Activated gamma-delta T cell treated with anti-CD3 and anti-CD28 coated beads, Interleukin-2, amount 50 U/mL, for 16 hours (primary cell): ENCODE measurements around the gene KIF21A.

Experiments used
- DNase-seq: peaks from one replicate; pipeline ENCODE4 v3.0.0-alpha.2; 2020; ENCODE audit warnings: low read depth

Gene KIF21A

DNA sequence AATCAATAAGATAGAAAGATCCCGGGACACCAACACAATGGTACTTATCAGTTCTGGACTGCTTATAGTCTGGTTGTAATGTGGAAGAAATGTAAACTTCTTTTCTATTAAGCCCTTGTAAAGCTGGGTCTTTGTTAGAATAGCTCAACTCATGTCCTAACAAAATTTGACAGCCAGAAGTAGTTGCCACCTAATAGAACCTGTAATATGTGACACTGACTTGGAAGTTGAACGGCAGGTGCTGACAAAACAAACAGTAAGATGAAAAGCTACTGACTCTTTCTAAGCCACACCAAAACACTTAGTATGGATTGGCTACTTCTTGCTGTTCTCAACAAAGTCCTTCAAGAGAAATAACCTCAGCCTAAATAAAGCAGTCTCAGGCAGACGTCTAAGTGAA is 56.6 kb downstream of the KIF21A start:
- DNase-seq, result no peak

DNA sequence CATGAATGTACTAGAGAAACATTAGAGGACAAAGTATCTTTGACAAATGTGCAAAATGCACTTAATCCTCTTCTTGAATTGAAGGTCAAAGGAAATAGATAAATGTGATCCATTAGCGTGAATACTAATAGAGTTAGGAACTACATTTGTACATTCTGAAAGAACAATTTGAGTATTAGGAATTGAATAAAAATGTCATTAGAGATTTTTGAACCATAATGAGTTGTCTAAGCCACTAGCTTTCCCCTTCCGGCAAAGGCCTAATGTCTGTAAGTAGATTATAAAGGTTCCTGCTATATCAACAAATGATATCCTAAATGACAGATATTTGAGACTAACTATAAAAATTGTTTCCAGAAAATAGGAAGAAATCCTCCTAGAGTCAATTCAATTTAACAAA is 59.8 kb downstream of the KIF21A start:
- no peak for DNase-seq

DNA sequence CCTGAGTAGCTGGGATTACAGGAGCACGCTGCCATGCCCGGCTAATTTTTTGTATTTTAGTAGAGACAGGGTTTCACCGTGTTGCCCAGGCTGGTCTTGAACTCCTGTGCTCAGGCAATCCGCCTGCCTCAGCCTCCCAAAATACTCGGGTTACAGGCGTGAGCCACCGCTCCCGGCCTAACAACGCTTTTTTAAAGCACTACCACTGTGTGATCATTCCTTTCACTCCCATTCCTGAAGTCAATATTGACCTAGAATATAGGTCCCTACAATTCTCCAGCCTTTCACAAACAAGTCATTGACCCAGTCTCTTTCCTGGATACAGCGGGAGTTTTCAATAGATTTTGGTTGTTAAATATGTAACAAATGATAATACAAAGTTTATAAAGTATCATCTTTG is 62.8 kb downstream of the KIF21A start:
- no peak for DNase-seq

DNA sequence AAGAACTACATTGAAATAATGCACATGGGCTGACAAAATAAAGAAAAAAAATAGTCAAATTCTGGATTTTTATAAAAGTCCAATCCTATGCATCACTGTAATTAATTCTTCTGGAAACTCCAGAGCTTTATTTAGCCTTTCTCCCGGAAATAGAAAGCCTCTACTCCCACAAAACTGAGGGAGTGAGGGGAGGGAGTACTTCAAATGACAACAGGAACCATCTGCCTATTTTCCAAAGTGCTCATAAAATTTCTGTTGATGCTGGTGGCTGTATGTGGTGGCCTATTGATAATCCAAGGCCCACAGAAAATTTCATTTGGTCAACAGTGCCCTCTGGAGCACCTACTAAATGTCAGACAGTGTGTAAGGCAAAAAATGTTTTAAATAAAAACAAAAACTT is 64.6 kb downstream of the KIF21A start:
- DNase-seq, result no peak

DNA sequence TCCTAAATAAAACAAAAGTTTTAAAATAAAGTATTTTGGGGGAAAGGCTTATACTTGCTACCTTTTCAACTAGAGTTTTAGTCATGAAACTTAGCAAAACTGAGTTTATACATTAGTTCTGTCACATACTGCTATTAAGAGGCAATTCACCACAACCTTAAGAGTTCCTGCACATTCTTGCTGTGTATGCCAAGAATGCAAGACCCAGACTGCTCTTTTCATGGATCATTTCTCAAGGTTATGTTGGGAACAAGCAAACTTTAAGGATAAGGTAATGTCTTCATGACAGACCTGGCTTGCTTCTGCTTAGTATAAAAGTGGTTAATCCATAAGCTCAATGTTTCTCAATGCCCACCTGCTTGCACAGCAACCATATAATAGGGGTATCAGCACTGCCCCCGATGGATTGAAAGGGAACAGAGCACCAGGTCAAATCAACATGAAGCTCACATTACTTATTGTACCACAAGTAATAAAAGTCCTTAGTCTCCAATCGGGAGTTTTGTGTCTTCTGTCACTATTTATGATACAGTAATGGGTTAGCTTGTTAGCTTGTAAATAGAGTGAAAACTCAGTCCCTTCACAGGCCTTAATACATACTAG is 67.6 kb downstream of the KIF21A start:
- no peak for DNase-seq

DNA sequence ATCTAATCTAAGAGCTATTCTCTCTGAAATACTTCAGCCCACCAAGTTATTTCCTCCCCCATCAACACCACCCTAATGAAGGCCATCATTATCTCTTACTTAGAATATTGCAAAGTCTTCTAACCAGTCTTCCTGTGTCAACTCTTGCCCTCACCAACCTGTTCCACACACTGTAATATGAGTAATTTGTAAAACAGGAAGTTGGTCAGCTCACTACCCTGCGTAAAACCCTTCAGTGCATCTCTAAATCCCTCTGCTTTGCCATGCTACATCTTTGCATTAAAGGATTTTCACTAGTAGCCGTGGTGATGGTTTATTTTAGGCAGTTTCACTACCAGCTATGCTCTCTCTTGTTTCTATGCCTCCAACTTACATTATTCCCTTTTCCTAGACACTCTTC is 70.0 kb downstream of the KIF21A start:
- no peak for DNase-seq

DNA sequence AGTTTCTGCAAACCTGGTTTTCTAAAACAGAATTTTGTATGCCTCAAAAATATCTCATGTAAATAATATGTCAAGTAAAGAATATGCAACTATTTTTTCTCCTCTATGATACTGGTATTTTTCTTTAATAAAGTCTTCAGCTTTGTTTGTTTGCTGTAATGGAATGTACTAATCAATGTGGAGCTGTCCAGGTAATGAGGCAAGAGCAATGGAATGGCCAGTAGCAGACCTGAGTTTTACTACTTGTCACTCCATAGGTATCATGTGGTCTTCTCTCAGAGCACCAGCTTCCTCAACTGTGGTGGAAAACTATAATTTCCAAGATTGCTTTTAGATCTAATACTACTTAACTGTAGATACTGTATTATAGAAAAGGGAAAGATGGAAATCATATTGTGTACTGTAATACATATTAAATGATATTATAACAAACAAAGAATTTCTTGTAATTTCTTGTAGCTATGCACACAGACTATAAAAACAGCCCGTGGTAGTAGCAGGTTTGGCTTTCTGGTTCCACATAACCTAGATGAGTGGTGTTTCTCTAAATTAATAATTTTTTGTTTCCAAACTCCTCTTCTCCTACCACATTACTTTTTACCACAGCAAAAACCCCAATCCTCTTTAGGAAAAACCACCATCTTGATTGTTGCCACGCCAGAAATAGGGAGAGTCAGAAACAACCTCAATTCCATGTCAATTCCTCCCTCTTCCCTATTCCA is 70.6 kb downstream of the KIF21A start:
- no peak for DNase-seq

DNA sequence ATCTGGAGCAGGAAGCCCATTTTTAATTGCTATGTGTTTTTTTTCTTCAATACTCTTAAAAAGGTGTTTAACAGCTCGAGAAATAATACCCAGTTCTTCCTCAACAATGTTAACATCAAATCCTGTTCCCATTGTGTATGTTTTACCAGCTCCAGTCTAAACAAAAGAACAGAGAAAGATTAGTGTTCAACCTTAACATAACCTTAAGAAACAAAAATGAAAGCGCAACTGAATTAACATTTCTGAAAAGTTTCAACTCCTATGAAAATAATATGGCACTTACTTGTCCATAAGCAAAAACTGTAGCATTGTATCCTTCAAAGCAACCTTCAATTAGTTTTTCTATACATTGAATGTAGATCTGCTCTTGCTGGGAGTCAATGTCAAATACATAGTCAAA is 73.2 kb downstream of the KIF21A start:
- DNase-seq, result no peak

DNA sequence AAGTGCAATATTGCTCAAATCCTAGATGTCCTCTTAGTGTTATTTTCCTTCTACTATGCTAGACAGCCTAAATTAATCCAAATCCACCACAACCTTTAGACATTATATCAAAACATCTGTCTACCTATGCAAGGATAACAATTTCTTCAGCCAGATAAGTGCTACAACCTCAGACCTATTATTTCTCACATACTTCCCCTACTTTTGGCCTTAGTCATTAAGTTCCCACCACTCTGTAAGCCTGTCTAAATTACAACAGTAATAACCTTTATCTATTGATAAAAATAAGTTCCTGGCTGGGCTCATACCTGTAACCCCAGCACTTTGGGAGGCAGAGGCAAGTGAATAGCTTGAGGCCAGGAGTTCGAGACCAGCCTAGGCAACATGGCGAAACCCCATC is 74.0 kb downstream of the KIF21A start:
- DNase-seq, result no peak

DNA sequence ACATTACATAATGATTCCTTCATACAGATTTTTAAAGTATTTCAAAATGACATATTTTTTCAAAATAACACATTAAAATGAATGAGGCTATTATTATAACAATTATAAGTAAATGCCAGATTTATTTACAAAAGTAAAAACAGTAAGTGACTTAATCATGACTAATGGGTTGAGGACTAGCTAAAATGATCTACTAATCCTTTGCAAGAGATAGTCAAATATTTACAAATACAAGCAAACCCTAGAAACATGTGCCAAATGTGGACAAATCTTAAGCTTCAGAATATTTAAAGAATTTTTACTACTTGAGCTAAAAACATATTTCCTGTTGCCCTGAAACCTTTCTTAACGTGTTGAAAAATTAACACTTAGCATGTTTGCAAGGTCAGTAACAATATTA is 74.8 kb downstream of the KIF21A start:
- DNase-seq, result no peak

DNA sequence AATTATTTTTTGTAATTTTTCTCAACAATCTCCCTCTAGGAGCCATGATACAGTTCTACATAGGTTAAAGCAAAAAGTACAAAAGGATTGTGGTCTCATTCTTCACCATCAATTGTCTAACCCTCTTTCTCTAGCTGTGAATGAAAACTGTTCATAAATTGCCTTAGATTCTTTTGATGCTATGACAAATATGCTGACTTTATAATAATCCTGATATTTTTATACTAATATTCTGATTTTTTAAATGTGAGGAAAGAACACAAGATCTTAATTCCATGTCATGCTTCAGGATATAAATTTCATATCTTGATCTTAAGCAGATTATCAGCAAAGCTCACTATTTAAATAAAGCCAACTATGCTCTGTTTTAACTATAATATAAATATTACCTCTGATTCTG is 75.4 kb downstream of the KIF21A start:
- no peak for DNase-seq

DNA sequence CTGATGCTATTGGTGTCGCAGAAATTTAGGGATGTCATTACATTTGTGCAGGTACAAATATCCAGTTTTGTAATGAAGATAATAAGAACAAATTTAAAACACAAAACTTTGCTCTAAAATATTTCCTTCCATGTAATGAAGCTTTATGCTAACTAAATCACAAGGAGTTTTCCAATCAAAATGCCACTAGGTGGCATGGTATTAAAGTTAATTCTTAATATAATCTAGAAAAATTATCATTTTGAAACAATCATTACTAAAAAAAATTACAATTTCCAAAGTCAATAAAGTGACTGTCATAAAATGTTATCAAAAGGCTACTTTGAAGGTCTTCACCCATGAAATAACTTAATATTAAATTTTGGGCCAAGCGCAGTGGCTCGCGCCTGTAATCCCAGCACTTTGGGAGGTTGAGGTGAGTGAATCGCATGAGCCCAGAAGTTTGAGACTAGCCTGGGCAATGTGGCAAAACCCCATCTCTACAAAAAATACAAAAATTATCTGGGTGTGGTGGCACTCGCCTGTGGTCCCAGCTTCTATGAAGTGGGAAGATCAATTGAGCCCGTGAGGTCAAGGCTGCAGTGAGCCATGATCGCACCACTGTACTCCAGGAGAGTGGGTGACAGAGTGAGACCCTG is 77.4 kb downstream of the KIF21A start:
- no peak for DNase-seq

DNA sequence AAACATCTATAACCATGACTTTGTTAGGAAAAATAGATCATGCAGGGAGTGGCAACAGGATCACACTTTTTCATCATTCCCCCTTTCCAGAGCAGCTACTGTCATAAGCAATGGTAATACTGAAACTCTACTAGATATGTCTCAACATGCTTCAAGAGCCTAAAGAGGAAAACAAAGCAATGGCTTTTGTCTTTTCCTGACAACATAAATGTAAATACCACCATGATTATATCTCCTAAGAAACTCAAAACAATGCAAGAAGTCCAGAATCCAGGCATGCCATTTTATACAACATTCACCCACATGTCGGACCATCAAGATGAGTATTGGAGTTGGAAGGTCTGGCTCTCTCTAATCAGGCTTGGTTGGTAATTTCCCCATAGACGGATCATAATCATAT is 78.7 kb downstream of the KIF21A start:
- DNase-seq, result no peak

DNA sequence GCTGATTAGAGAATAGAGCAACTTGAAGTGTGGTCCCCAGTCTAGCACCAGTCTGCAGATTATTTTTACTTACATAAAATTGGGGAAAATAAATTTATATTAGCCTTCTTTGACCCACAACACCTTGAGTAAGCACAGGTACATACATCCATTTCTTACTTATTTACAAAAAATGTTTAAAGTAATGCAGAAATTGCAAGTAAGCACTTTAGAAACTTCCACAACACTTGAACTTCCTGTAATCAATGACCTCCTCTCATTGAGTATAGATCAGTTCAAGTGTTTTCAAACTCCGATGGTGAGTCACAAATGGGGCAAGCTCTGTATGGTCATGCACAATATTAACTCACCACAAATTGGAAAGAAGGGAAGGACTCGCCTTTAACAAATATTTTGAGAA is 83.3 kb downstream of the KIF21A start:
- DNase-seq, result no peak

DNA sequence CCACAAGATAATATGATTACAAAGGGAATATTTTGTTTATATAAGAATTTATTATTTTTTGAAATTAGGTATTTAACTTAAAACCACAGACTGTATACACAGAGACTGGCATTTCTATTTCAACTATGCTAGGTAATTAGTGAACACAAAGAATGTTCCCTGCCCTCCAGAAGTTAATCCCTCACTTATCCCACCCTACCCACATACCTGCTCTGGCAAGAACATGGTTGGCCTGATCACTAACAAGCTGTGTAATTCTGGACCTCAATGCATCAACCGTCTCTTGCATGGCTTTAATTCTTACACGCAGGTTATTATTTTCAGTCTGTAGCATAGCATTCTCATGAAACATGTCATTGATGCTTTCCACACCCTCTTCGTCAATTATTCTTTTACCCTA is 85.9 kb downstream of the KIF21A start:
- no peak for DNase-seq

DNA sequence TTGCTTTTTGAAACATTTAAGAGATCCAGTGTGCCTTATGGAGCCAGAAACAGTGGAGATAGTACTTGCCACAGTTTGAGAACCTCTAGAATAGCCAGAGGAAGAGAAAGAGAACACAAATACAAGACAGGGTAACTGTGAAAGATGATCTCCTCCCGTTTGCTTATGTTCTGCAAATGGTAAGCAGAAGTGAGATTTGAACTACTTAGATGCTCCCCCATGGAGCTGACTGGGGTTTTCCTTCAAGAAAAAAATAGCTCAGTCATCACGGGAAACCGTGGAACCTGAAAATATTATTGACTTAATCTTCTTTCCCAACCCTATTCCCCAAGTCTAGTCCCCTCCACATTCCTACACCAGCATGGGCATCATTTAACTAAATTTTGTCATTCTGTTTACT is 87.1 kb downstream of the KIF21A start:
- no peak for DNase-seq

DNA sequence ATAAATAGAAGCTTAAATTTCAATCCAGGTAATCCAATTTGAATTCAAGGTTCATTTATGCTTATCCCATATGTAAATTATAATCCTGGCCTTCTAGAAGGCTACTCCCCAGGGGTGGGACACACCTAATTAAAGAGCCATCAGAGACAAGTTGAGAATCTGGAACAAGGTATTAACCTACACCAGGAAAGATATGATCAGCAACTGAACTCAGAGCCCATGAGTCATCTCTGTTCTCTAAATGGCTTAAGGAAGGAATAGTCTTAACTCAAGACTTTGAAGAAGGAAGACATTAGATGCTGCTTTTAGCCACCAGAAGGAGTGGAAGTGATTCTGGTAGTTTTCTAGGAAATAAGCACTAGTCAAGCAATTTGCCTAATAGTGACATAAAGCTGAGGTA is 88.0 kb downstream of the KIF21A start:
- DNase-seq, result no peak

DNA sequence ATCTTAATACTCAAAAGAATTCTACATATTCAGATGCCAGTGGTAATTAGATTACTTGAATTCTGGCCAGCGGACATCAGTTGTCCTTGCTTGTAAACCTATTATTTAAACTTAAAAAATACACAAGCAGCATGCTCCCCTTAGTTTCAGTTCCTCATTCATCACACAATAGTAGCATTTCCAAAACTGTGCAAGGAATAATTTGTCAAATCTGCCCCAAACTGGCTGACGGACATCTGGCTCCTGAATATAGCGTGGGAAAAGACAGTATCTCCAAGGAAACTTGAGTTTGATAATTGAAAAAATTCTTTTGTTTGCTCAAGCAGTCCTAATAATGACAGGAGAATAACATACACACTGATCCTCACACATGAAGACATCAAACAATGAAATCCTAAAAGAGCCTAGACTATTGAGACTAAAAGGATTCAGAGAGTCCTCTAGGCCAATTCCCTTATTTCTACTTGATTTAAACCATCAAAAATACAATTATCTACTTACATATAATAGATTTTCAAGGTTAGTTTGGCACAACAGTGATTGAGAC is 90.4 kb downstream of the KIF21A start:
- no peak for DNase-seq

DNA sequence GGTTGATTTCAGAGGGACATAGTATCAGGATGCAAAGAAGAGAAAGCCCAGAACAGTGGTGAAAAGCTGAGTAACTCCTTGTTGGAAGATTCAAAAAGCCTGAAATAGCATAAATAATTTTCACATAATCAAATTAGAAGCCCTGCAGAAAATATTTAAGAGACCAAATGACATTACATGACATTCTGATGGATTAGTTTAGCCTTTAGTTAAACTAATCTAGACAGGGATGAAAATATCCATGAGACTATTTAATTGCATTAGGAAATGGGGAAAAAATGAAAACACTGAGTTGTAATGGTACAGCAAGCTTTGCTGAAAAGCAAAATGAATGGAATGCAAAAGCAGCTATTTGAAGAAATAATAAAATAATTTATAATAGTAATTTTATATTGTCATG is 91.8 kb downstream of the KIF21A start:
- no peak for DNase-seq

DNA sequence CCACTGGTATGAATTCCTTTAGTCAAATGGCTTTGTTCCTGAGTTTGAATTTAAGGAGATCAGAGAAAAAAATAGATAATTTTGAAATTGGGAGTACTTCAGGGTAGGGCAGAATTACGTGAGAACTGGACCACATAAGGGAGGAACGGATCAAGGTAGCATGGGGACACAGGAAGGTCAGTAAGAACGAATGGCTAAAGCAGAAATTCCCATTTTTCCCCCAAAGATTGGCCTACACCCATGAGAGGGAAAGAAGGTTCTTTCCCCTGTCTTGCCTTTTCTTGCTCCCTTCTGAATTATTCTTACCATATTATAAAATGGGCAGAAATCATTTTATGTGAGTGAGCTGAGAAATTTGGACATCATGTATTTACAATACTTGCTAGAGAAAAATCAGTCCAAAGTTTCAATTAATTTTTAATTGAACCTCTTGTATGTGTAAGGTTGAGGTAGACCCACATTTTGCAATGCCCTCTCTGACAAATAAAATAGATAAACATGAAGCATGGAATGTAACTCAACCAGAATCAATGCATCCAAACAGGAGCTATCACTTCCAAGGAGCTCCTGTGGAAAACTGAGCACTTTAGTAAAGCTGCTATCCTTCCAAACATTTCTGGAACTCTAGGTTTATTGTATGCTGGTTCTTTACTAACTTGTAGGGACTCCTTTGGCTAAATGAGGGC is 93.8 kb downstream of the KIF21A start:
- DNase-seq, result no peak

DNA sequence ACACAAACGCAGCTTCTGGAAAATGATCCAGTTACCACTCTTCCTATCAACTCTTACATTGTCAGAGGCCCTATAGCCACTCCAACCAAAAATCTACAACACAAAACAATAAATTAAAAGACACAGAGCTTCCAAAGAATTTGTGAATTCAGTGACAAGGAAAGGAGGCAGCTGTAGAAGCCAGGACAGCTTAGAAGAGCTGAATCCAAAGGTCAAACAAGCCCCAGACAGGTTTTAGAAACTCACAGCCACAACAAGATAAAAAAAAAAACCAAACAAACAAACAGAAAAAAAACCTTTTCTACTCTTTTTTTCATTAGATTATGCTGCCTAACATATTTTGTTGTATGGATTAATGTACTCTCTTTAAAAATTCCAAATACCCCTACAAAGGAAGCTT is 94.4 kb downstream of the KIF21A start:
- DNase-seq, result no peak

DNA sequence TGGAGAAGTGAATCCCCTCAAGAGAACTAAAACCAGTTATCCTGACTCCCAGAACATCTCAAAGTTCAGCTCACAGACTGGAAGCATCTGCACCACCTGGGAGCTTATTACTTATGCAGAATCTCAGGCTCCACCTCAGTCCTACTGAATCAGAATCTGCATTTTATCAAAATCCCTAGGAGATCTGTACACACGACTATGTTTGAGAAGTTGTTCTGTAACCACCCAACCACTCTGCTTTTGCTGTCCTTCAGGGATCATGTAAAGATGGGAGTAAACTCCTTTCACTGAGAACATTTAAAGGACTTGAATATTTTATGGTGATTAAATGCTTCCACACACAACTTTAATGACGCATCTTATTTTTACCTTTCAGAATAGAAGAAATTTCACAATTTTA is 98.0 kb downstream of the KIF21A start:
- no peak for DNase-seq

DNA sequence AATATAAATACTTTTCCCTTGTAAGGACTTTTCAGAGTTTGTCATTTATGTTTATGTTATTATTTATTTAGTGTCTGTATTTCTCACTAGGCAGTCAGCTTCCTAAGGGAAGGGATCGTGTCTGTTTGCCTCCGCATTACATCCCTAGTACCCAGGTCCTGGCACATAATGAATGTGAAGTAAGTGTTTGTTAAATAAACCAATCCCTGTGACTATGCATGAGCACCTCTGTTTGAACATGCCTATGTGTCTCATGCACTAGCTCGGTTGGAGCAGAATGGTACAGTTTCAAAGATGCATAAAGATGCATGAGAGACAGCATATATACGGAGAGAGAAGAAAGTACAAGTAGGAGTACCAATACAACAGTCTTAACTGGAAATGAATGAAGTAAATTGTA is 99.3 kb downstream of the KIF21A start:
- DNase-seq, result no peak
